ENCODE measurements around the gene ASTE1. TPM values are rescaled to one million over a fixed set of nuclear protein-coding genes. Genes with fewer than 3 reads are reported as not detected.

The ASTE1 gene
- total and polyA plus RNA-seq, 9 of the 15 experiments (the other 6 are each of a cell fraction or from before 2014, with no cell fraction given), result 3.5 to 12.1 (median 6.9) TPM

DNA sequence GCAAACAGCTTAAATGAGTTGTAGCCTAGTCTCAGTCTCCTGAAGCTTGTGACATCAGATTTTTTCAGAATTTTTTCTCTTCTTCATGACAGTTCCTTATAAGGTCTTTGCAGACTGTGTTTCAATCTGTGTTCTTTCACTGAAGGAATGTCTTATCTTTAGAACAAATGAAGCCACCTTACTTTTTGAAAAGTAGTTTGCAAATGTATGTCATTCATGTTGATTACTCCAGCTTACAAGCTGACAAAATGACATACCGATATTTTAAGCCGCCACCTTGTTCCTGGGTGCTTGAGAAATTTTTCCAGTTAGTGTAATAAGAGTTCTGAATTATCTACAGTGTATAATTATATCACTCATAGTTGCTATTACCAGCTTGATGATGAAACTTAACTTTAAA is 57.0 kb downstream of the ASTE1 start (continued):
- TF ChIP-seq, protein P1, sequence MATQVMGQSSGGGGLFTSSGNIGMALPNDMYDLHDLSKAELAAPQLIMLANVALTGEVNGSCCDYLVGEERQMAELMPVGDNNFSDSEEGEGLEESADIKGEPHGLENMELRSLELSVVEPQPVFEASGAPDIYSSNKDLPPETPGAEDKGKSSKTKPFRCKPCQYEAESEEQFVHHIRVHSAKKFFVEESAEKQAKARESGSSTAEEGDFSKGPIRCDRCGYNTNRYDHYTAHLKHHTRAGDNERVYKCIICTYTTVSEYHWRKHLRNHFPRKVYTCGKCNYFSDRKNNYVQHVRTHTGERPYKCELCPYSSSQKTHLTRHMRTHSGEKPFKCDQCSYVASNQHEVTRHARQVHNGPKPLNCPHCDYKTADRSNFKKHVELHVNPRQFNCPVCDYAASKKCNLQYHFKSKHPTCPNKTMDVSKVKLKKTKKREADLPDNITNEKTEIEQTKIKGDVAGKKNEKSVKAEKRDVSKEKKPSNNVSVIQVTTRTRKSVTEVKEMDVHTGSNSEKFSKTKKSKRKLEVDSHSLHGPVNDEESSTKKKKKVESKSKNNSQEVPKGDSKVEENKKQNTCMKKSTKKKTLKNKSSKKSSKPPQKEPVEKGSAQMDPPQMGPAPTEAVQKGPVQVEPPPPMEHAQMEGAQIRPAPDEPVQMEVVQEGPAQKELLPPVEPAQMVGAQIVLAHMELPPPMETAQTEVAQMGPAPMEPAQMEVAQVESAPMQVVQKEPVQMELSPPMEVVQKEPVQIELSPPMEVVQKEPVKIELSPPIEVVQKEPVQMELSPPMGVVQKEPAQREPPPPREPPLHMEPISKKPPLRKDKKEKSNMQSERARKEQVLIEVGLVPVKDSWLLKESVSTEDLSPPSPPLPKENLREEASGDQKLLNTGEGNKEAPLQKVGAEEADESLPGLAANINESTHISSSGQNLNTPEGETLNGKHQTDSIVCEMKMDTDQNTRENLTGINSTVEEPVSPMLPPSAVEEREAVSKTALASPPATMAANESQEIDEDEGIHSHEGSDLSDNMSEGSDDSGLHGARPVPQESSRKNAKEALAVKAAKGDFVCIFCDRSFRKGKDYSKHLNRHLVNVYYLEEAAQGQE (IDR thresholded peaks at IDR 0.05; ENCODE audit: borderline replicate concordance), result no peak
- TF ChIP-seq, protein P1 (CRISPR knock-in tag; IDR thresholded peaks at IDR 0.05; ENCODE audit: low read depth), result no peak
- TF ChIP-seq ZNF431 (CRISPR knock-in tag; IDR thresholded peaks at IDR 0.05), result no peak

DNA sequence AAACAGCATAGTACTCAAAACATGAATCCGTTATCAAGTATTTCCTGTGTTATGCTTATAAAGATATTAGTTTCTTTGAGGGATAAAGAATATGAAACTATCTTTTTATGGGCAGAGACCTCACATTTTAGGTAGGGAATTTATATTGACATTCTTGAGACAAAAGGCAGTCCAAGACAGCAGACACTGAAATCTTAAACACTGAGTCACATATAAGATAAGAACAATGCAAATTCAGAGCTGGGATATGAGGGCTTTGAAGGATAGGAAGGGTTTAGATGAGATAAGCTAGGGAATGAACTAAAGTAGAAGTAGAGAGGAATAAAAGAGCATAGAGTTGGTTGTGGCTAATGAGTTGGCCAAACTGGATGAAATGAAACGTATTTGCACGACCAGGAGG is 58.4 kb downstream of the ASTE1 start:
- no TSS peak for BruUV-seq (replicated peaks)
- intact Hi-C loops (cut with micrococcal nuclease) (no loop called here), in situ Hi-C loops (cut with MboI) (no loop called here)
- no peaks in the 10 kb centered on the region for H3K79me2 ChIP-seq (ENCODE audit: control insufficient read depth, insufficient read depth, low read length)
- no peak overlapping the region for H3K4me3 ChIP-seq
- no peaks in the 10 kb centered on the region for H3K4me1 ChIP-seq (replicated peaks in 1 of 2; ENCODE audit: control insufficient read depth in 2 of 2, insufficient read depth in 2 of 2, low read length in 2 of 2)
- no peak overlapping the region for H3K4me2 ChIP-seq (ENCODE audit: insufficient read depth, low read length)
- no peak overlapping the region for H2AFZ ChIP-seq (ENCODE audit: low read depth, low read length)
- WGBS (ENCODE audit: insufficient coverage, low coverage, missing lambda C conversion rate), result 89% methylated on average over 3 of the region's 3 CpGs
- no peaks in the 10 kb centered on the region for H3K9me1 ChIP-seq (ENCODE audit: control insufficient read depth, insufficient read depth, low read length)
- no peaks in the 10 kb centered on the region for H3K9me3 ChIP-seq (replicated peaks; ENCODE audit: control insufficient read depth, insufficient read depth, low read depth, low read length)
- H3K27me3 ChIP-seq (ENCODE audit: control insufficient read depth in 2 of 2, insufficient read depth in 2 of 2, low read length in 2 of 2), result no peaks in the 10 kb centered on the region
- no peak for FAIRE-seq
- no peak overlapping the region for H3K27ac ChIP-seq (ENCODE audit: extremely low read depth, low read depth, low read length)
- DNase-seq (ENCODE audit: extremely low read depth in 1 of 4, low spot score in 3 of 4), result no peak
- ChIA-PET POLR2A (interaction anchor here (0.5 kb wide), 1 partner anchor 9 kb away, joined by 4 read pairs; no protein-coding TSS in a partner anchor), CTCF (ENCODE audit: low intra/inter-chr PET ratio) (no interaction called here)
- no peak overlapping the region for H3K9ac ChIP-seq (ENCODE audit: insufficient read depth in 1 of 2, low read depth in 2 of 2, low read length in 2 of 2)
- ATAC-seq, result no peak
- H4K20me1 ChIP-seq (replicated peaks; ENCODE audit: control insufficient read depth, insufficient read depth, low read length), result no peaks in the 10 kb centered on the region
- peaks cover 47% of the 10 kb centered on the region; the same call in 1 of the 3 replicates for H3K36me3 ChIP-seq (ENCODE audit: control insufficient read depth, insufficient read depth, low read length)
- TF ChIP-seq FOSL1 (tag; conservative IDR thresholded peaks at IDR 0.05) (peak; percentile 76), RB1 (IDR thresholded peaks at IDR 0.05; ENCODE audit: low read depth) (no peak), PTTG1 (tag; IDR thresholded peaks at IDR 0.05; ENCODE audit: low read depth) (no peak), FOXK1 (CRISPR knock-in tag; IDR thresholded peaks at IDR 0.05; ENCODE audit: borderline replicate concordance) (no peak), RBBP5 (IDR thresholded peaks at IDR 0.05; ENCODE audit: borderline replicate concordance, insufficient read depth, low read length, poor library complexity, severe bottlenecking) (no peak), ARHGAP35 (IDR thresholded peaks at IDR 0.05; ENCODE audit: partially characterized antibody) (no peak), HIVEP1 (CRISPR knock-in tag; IDR thresholded peaks at IDR 0.05) (no peak)

Measured in K562 (cell line).